Muscle of arm (tissue), 12 donors: ENCODE measurements around the gene ANKRD53. TPM values are rescaled to one million over a fixed set of nuclear protein-coding genes. Genes with fewer than 3 reads are reported as not detected.
"Not testable (repeated sequence)": the region's sequence is repeated elsewhere in the genome, so short reads cannot be mapped to it uniquely, and the experiment has no call there.

Experiments
- DNase-seq: peaks from one replicate; pipeline ENCODE4 v3.0.0-alpha.2; 2013
- polyA plus RNA-seq, 12 donors: library from polyadenylated mRNA; unstranded; fragments of 120-200 nt; gene quantifications; one replicate each; pipeline ENCODE4 v1.2.1, GENCODE V29; 2013; ENCODE audit not compliant: insufficient read length in 12 of 12

ANKRD53 gene
- polyA plus RNA-seq, 12 donors = 0.71 to 2.6 (median 1.3) TPM; not detected in 2

DNA sequence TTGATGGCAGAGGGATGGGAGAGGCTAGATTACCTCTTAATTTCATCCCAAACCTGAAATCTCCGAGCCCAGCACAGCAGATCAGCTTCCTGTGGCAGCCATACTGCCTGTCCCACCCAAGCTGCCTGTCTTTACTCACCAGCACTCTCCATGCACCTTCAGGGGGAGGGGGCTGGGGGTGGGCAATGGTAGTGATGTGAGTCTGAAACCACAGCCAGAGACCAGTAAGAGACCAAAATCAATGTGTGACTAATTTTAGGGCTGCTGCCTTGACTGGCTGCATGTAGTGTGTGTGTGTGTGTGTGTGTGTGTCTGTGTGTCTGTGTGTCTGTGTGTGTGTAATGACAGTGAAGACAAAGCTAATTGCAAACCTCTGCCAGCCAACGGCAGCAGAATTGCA lies 27.9 kb downstream of the ANKRD53 start:
- no peak for DNase-seq

DNA sequence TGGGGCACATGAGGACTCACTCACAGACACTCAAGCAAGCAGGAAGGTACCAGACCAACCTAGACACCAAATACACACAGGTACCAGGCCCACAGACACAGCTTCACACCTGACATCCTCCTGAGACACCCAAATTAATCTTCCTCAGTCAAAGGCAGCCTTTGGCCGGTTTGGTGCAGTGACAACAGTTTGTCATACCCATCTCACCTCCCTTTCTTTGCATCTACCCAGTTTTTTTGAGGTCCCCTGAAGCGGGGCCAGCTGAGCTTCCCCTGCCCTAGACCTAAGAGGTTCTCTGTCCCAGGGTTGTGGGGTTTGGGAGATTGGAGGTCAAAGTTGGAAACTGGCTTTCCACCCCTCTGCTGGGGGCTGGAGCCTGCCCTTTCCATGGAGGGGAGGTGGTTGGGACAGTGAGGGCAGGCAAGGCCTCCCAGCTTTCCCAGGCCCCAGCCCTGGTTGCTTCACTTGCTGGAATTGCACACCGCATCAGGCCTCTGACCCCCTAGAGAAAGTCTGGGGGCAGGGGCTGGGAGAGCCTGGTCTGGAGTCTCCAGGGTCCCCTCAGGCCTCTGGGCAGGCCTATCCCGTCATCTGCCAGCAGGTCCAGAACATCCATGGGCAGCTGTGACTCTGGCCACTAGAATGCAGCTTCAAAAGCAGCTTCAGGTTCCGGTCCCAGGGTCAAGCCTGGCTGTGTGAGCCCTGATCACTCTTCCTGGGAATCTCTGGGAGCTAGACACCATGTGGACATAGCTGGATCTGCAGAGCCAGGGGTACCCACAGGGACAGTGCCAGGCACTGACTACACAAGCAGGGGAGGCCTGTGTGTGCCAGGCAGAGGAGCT lies 28.7 kb downstream of the ANKRD53 start:
- no peak for DNase-seq

DNA sequence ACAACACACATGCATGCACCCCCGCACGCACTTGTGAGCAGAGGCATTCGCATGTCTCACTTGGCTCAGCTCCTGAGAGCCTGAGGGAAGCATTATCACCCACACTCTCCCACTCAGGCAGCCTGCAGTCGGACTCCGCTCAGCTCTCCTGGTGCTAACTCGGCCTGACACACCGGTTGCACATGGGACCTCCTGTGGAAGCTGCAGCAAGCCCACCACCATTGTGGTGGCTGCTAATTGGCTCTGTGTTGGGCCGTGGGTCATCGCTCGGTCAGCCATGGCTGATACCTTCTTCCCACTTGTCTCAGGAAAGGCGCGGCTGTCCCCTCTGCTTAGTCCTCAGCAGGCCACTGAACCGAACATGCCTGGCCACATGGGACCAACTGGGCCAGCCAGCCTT lies 29.9 kb downstream of the ANKRD53 start:
- no peak for DNase-seq

DNA sequence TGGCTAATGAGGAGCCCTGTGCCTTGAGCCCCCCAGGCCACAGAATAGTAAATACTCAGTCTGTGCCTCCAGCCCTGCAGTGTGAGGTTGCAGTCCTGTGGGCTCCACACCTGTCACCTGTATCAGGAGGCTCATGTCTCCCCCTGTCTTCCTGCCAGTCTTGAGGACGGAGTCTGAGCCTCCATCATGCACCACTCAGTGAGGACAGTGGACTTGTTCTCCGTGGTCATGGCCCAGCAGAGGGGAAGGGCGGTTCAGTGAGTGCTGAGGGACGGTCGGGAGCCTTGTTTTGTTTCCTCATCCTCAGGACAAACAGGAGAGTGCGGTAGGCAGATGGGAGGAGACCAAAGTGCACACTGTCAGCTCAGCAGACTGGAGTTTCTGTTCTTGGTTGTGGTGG lies 33.4 kb downstream of the ANKRD53 start:
- DNase-seq = not testable (repeated sequence)

DNA sequence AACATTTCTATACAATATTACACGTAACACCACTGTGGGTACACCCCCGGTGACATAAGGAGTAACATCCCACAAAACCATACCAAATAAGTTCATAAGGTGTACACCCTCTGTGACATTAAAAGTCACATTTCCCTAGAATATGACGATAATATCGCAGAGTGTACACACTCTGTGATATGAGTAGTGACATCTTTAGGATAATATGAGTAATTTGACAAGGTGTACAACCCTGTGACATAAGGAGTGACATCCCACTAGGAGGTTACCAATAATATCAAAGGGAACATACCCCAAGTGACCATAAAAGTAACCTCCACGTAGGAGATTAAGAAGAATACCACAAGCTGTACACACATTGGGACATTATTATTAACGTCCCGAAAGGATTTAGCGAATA lies 40.2 kb downstream of the ANKRD53 start:
- DNase-seq = no peak

DNA sequence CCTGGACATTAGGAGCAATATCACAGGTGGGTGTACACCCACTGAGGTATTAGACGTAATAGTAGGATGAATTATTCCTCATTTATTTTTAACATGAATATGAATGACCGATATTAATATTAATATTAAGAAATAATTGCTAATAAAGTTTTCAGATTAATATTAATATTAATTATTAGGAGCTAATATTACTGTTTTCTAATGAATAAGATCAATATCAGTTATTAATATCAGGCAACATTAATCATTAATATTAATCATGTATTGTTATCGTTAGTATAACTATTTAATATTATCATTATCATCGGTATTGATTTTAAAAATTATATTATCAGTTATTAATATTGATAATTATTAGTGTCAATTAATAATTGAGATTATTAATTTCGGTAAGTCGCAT lies 41.6 kb downstream of the ANKRD53 start:
- DNase-seq = not testable (repeated sequence)

DNA sequence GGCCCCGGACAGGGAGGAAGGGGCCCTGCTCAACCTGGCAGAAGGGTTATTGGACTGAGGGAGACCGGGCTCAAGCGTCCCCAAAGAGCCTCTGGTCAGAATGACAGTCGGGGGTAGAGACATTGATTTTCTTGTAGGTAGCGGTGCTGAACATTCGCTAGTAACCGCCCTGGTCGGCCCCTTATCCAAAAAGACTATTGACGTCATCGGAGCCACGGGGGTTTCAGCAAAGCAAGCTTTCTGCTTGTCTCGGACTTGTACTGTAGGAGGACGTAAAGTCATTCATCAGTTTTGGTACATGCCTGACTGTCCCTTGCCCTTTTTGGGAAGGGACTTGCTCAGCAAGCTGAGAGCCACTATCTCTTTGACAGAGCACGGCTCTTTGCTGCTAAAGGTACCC lies 43.0 kb downstream of the ANKRD53 start:
- not testable (repeated sequence) for DNase-seq

DNA sequence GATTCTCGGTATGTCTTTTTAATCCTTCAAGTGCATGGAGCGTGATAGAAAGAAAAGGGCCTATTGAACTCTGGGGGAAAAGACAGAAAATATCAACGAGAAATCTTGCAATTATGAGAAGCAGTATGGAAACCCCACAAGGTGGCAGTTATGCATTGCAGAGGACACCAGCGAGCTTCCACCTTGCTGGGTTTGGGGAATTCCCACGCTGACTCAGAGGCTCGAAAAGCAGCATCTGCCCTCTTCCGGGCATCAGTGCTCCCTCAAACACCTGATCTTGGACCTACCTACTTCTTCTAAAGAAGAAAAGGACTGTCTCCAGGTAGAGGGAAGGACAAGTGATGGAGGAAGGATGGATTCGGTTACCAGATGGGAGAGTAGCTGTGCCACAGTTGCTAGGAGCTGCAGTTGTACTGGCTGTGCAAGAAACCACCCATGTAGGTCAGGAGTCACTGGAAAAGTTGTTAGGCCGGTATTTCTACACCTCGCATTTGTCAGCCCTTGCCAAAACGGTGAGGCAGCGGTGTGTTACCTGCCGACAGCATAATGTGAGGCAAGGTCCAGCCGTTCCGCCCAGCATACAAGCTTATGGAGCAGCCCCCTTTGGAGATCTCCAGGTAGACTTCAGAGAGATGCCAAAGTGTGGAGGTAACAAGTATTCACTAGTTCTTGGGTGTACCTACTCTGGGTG lies 45.3 kb downstream of the ANKRD53 start:
- DNase-seq = not testable (repeated sequence)

Other genes starting within 250 kb of the ANKRD53 start
- gene ADD2, start 210.4 kb upstream of the ANKRD53 start, polyA plus RNA-seq = 10 to 100 TPM in 1 of 12 donors, 1 to 10 TPM in 10, not detected in 1; 1.8 to 11.6 (median 2.7) TPM
- gene FIGLA, start 188.0 kb upstream of the ANKRD53 start, polyA plus RNA-seq = not detected
- gene CLEC4F, start 158.0 kb upstream of the ANKRD53 start, polyA plus RNA-seq = under 1 TPM in 8 of 12 donors, not detected in 4; 0.08 to 0.57 (median 0.33) TPM
- gene CD207, start 142.8 kb upstream of the ANKRD53 start, polyA plus RNA-seq = 1 to 10 TPM in 1 of 12 donors, under 1 TPM in 6, not detected in 5; 0.11 to 3.2 (median 0.27) TPM
- 1 to 10 TPM in 10 of 12 donors, not detected in 2; 1.5 to 4.0 (median 2.2) TPM for gene VAX2, start 78.1 kb upstream of the ANKRD53 start, polyA plus RNA-seq
- 1 to 10 TPM in 7 of 12 donors, under 1 TPM in 3, not detected in 2; 0.71 to 2.9 (median 1.5) TPM for gene ATP6V1B1, start 42.7 kb upstream of the ANKRD53 start, polyA plus RNA-seq
- 10 to 100 TPM in 11 of 12 donors, not detected in 1; 31.9 to 51.4 (median 41.5) TPM for gene TEX261, start 16.2 kb downstream of the ANKRD53 start, polyA plus RNA-seq
- gene NAGK, start 90.0 kb downstream of the ANKRD53 start, polyA plus RNA-seq = 100 to 1,000 TPM in 1 of 12 donors, 10 to 100 TPM in 10, not detected in 1; 54.2 to 115 (median 67.5) TPM
- 10 to 100 TPM in 11 of 12 donors, not detected in 1; 19.6 to 32.1 (median 25.9) TPM for gene MCEE, start 151.6 kb downstream of the ANKRD53 start, polyA plus RNA-seq
- 100 to 1,000 TPM in 1 of 12 donors, 10 to 100 TPM in 11; 25.4 to 228 (median 36.9) TPM for gene MPHOSPH10, start 152.0 kb downstream of the ANKRD53 start, polyA plus RNA-seq
- 1 to 10 TPM in 11 of 12 donors, not detected in 1; 4.3 to 9.6 (median 6.5) TPM for gene PAIP2B, start 248.5 kb downstream of the ANKRD53 start, polyA plus RNA-seq